GM18517 (cell line): ENCODE measurements around the gene SAMM50.
A peak's percentile ranks its signal among the peaks of the same experiment; 100 is the strongest.

Experiments
- ATAC-seq: cut with Tn5 transposase; IDR thresholded peaks from one replicate; pipeline ENCODE4 v1.9.1; 2021; ENCODE audit warnings: mild to moderate bottlenecking, moderate library complexity; ENCODE audit not compliant: unreplicated experiment

The SAMM50 gene

DNA sequence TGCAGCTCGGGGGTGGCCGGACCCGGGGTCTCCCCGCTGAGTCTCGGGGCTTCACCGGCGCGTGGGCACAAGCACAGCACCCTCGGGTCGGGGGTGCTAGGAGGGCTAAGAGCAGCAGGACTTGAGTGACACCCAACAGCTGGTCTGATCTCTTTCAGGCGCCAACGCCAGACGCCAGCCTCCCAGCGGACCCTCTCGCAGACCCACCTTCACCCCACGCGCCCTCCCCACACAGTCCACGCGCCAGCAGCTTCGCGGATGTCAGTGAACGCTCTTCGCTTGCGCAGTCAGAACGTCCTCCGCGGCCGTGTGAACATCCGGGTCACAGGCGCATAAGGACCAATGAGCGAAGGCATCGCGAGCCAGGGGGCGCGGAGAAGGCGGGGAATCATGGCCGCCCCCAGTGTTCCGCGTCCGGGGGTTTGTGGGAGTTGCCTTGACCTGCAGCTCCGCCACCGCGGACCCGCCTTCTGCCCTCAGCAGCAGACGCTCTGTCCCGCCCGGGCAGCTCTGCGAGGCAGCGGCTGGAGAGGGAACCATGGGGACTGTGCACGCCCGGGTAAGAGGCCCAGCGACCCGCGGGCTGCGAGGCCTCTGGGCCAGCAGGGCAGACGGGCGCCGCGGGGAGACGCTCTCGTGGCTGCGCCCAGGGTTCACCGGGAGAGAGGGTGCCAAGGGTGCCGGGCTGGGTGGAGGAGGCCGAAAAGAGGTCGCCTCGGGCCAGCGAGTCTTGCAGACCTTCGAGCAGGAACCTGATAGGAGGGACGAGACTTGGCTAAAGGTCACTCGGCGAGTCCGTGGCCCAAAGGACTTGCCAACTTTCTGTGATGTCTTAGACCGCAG, at the start of gene SAMM50:
TSS of gene SAMM50 (plus strand) at position 403 of the 843 bp plus-strand sequence. CDS start at position 539, 136 bp downstream.
- peak; percentile 85 for ATAC-seq

- ATAC-seq = no peak
Measured at GRCh38 chr22:43905681-43906080, 49.6 kb upstream of the SAMM50 start.

DNA sequence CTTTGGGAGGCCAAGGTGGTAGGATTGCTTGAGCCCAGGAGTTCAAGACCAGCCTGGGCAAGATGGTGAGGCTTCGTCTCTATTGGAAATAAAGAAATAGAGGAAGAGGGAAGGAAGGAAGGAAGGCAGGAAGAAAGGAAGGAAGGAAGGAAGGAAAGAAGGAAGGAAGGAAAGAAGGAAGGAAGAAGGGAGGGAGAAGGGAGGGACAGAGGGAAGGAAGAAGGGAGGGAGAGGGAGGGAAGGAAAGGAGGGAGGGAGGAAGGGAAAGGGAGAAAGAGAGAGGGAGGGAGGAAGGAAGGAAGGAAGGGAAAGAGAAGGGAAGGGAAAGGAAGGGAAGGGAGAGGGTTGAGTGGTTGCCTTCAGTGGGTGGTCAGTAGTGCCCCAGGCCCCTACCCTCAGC, 45.5 kb upstream of the SAMM50 start:
- no peak for ATAC-seq

GRCh38 chr22:43910178-43910695, 45.0 kb upstream of the SAMM50 start:
- ATAC-seq = no peak

DNA sequence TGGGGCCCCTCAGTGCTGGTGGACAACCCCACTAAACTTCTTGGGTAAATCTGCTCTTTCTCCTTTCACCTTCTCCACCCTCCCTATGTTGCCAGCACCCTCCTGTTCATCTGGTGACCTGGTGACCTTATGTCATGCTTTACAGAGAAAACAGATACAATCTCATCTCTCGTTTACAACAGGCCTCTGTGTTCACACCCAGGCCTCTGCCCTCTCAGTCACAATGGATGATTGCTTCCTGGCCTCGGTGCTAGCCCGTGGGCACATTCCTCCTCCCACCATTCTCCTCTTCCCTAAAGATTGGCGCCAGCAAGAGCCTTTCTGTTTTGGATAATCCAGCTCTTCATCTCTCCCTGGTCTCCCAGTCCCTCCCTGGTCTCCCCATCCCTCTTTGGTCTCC, 43.9 kb upstream of the SAMM50 start:
- no peak for ATAC-seq

GRCh38 chr22:43917521-43917920, 37.7 kb upstream of the SAMM50 start:
- no peak for ATAC-seq

- ATAC-seq = no peak
Measured at GRCh38 chr22:43919106-43919973, 35.9 kb upstream of the SAMM50 start.

DNA sequence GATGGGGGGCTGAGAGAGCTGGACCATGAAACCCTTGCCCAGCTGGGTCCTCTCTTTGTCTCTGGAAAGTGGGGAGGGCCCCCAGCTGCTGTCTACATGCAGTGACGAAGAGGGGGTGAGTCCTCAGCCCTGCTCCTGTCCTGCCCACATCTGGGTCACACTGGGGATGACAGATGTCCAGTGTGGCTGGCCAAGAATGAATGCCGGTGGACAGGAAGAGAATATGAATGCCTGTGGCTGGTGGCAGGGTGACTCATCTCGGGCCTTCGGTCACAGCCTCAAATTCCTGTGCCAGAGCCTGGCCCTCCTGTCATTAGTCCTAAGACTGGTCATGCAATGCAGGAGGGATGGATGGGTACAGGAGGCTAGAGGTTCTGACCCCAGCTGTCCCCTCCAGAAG, 33.9 kb upstream of the SAMM50 start:
- ATAC-seq = no peak

DNA sequence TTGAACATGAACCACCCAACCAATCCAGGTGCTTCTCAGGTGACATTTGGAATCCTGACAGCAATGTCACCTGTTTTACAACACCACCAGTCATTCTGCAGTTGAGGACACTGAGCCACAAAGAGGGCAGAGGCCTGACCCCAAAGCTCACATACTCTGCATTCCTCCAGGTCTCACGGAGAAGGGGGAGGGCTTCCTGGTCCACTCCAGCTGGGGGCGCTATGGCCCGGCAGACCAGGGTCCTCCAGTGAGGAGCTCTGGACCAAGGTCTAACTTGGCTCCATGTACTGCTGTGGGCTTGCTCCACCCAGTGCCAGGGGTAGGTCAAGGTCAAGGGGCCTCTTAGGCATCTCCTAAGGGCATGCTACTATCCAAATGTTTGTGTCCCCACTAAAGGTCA, 33.1 kb upstream of the SAMM50 start:
- ATAC-seq = no peak

DNA sequence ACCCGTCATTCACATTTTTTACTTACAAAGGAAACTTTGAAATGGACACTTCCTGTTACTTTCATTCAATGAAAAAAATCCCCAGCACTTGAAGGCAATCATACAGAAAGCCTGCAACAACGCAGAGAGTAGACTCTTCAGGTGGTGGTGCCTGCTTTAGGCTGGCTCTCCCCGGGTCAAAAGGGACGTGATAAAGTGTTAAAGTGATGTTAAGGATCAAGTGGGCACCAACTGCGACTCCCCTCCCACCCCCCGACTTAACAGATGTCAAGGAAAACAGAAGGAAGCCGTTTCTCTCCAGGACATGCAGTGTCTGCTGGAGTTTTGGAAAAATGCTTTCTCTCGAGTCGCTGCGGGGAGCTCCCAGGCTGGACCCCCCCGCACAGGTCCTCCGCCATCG, 32.1 kb upstream of the SAMM50 start:
- ATAC-seq = no peak

GRCh38 chr22:43923631-43924464, 31.4 kb upstream of the SAMM50 start, which contains the start of gene PNPLA3:
Gene PNPLA3, plus strand, starts transcription at chr22:43923805. Its CDS starts 107 bp downstream, at chr22:43923912.
- ATAC-seq = no peak

DNA sequence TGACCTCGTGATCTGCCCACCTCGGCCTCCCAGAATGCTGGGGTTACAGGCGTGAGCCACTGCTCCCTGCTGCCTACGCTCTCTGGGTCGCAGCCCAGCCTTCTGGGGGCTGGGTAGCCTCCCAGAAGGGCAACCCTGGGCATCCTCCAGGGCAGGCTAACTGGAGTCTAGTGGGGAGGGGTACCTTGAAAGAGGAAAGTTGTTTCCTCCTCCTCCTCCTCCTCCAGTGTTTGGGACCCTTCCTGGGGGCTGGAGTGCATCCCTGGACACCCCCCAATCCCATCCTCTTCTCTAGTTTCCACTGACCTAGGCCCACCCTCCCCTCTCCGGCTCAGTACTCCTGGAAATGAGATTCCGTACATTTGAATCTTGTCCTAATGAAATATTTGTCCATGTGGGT, 30.4 kb upstream of the SAMM50 start:
- no peak for ATAC-seq

DNA sequence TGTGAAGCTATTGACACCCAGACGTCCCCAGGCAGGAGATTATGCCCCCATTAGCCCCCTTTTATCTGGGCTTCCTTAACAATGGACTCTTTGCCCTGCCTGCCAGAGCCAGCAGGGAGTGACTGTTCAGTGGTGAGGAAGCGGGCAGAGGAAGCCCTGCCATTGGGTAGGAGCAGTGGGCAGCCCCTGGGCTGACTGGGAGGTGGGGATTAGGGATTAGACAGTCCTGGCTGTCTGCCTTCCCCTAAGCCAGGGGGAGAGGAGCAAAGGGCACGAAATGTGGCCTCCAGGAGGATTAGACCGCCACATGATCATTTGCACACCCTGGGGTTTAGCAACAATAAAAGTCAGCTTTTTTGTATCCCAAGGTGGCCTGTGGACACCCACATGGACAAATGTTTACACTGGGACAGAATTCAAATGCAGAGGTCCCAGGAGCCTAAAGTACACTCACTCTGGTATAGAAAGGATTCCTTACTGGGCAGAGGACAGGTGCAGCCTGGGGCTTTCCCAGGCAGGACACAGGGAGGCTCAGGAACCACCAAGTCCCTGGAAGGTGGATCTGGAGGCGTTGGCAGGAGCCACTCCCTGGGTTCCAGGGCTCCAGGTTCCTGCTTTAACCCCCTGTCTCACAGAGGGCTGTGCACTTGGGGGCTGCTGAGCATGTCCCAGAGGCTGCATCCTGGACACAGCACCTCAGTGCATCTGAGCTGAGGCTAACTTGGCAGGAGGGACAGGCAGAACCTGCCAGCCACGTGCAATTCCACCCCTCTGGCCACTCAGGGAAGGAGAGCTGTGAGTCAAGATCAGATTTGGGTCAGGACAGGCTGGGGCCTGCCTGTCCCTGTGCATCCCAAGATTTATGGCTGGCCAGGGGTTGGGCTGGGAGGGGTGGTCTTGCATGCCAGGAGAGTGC, 29.6 kb upstream of the SAMM50 start:
- no peak for ATAC-seq

DNA sequence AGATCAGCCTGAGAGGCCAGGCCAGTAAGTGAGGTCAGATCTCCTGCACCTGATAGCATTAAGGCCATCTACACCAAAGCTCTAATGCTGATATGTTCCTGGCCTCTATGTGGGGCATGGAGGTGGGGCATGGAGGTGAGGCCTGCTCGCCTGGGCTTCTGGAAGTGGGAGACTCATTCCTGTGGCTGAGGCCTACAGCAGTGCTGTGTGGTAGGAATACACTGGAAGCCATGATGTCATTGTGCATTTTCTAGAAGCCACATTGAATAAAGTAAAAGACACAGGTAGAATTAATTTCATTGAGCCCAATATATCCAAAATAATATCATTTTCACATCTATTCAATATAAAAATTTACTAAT, 28.9 kb upstream of the SAMM50 start:
- no peak for ATAC-seq

GRCh38 chr22:43928468-43928867, 26.8 kb upstream of the SAMM50 start:
- ATAC-seq = no peak

- no peak for ATAC-seq
Measured at GRCh38 chr22:43928908-43929307, 26.3 kb upstream of the SAMM50 start.

GRCh38 chr22:43931771-43932170, 23.5 kb upstream of the SAMM50 start:
- ATAC-seq = no peak

DNA sequence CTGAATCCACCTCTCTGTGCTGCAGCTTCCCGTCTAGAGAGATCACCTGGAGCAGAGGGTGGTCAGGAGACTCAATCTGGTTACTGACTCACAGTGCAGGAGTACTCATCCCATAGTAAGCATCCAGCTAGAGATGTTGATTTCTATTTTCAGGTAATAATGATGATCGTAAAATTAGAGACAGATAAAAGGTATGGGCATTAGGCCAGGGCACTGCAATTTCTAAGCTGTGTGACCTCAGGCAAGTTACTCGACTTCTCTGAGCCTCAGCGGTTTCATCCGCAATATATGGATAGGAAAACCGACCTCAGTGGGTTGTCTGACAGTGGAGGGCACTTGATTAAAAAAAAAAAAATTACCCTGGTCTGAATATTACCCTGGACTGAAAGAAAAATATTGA, 13.8 kb upstream of the SAMM50 start:
- ATAC-seq = no peak

DNA sequence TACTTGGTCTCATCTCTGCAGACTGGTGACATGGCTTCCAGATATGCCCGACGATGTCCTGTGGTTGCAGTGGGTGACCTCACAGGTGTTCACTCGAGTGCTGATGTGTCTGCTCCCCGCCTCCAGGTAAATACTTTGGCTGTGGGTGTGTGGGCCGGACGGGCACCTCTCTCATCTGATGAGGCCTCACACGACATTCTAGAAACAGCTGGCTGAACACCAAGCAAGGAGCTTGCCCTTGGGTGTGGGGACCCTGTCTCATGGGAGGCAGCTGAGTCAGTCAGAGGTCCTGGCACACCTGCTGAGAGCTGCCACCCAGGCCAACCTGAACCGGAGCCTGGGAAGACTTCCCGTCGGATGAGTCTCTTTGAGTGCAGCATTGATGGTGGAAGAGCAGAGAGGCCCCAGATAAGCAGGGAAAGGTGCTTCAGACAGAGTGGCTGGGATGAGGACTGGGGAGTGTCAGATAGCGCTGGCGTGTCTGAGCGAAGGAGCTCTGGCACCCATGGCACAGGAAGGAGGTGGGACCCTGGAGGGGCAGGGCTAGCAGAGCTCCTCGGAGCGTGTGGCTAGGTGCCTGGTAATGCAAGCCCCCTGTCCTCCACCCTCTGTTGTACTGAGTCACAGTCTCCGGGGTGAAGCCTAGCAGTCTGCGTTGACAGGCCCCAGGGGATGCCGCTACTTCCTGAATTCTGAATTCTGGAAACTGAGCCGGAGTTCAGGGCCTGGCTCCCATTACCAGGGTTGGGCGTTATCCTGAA, 10.4 kb upstream of the SAMM50 start:
- ATAC-seq = no peak
